Amygdala (tissue), 56 donors: ENCODE measurements around the gene BDP1.
"Not testable (repeated sequence)": the region's sequence is repeated elsewhere in the genome, so short reads cannot be mapped to it uniquely, and the experiment has no call there.

Experiments used
- DNase-seq, 56 donors: peaks; one replicate each; lab custom pipeline; 2025; lab: John Stamatoyannopoulos, UW

Gene BDP1

GRCh38 chr5:71456362-71456743 is 902 bp downstream of the BDP1 start:
- no peak for DNase-seq

GRCh38 chr5:71457106-71457505 is 1.7 kb downstream of the BDP1 start:
- no peak for DNase-seq

DNA sequence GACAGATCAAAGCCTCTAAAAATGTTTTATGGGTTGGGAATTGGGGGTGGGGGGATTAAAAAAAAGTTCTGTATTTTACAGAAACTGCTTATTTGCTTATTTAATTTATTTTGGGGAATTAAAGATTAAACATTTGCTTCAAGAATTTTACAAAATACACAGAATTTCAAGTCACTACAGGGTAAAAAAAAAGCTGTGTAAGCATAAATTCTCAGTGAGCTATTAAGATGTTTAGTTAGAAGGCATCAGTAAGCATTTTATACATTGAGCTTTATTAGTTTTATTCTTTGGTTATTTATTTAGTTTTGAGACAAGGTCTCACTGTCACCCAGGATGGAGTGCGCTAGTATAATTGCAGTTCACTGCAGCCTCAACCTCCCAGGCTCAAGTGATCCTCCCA is 5.2 kb downstream of the BDP1 start:
- no peak for DNase-seq

- no peak for DNase-seq
These were observed 5.9 kb downstream of the BDP1 start for GRCh38 chr5:71461360-71461759.

DNA sequence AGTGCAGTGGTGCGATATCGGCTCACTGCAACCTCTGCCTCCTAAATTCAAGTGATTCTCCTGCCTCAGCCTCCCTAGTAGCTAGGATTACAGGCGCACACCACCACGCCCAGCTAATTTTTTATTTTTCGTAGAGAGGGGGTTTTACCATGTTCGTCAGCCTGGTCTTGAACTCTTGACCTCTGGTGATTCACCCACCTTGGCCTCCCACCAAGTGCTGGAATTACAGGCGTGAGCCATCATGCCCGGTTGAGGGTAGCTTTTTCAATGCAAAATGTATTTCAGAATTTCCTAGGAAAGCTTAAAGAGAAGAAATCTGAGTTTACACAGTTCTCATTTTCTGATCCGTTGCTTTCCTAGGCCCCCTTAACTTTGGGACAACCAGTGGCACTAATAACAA is 15.7 kb downstream of the BDP1 start:
- DNase-seq: no peak

GRCh38 chr5:71475788-71476384 is 20.4 kb downstream of the BDP1 start:
- no peak for DNase-seq

- DNase-seq: no peak
These were observed 26.0 kb downstream of the BDP1 start for GRCh38 chr5:71481441-71481840.

GRCh38 chr5:71482132-71482531 is 26.7 kb downstream of the BDP1 start:
- no peak for DNase-seq

GRCh38 chr5:71483355-71483754 is 27.9 kb downstream of the BDP1 start:
- DNase-seq: no peak

DNA sequence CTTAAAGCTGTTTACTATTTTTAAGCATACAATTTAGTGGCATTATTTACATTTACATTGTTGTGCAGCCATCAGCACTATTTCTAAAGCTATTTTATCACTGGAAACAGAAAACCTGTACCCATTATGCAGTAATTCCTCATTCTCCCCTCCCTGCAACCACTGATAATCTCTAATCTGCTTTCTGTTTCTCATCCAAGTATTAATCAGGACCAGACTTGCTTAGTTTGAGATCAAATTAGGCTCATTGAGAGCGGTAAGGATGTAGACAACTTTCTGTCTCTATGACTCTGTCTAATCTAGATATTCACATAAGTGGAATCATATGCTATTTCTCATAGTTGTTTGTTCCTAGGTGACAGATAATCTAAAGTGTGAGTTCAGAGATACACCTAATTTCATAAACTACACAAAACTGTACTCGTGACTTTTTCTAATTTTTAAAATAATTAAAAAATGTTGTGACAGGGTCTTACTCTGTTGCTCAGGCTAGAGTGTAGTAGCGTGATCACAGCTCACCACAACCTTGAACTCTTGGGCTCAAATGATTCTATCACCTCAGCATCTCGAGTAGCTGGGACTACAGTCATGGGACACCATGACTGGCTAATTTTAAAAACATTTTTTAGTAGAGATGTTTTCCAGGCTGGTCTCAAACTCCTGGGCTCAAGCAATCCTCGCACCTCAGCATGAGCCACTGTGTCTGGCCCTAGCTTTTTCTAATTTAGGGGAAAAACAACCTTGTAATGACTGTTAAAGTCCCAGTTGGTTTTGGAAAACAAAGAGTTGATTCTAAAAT is 37.6 kb downstream of the BDP1 start:
- DNase-seq: no peak

DNA sequence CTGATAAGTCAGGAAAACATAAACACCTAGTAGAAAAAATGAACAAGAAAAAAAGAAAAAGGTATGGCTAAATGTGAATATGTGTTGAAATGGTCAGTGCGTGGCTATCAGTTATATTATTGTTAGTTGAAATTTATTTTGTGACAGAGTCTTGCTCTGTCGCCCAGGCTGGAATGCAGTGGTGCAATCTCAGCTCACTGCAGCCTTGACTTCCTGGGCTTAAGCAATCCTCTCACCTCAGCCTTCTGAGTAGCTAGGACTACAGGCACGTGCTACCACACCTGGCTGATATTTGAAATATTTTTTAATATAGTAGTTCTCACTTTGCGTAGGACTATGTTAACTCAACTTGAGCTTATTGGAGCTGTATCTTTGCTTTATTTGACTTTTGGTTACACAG is 38.8 kb downstream of the BDP1 start:
- DNase-seq: not testable (repeated sequence)

DNA sequence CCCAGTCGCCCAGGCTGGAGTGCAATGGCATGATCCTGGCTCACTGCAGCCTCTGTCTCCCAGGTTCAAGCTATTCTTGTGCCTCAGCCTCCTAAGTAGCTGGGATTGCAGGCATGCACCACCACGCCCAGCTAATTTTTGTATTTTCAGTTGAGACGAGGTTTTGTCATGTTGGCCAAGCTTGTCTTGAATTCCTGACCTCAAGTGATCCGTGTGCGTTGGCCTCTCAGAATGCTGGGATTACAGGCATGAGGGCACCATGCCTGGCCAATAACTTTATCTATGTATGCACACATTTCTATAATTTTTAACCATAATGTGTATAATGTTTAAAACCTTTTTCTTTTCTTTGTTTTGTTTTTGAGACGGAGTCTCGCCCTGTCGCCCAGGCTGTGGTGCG is 43.3 kb downstream of the BDP1 start:
- not testable (repeated sequence) for DNase-seq

DNA sequence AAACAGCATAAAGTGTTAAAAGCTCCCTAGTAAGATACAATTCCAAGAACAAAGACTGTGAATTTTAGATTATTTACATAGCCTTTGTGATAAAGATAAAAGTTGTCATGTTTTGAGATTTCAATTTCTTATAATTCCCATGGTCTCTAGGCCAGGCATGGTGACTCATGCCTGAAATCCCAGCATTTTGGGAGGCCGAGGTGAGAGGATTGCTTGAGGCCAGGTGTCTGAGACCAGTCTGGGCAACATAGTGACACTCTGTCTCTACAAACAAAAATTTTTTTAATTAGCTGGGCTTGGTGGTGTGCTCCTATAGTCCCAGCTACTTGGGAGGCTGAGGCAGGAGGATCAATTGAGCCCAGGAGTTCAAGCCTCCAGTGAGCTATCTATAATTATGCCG is 48.1 kb downstream of the BDP1 start:
- no peak for DNase-seq

- no peak for DNase-seq
These were observed 66.7 kb downstream of the BDP1 start for GRCh38 chr5:71522151-71522550.

DNA sequence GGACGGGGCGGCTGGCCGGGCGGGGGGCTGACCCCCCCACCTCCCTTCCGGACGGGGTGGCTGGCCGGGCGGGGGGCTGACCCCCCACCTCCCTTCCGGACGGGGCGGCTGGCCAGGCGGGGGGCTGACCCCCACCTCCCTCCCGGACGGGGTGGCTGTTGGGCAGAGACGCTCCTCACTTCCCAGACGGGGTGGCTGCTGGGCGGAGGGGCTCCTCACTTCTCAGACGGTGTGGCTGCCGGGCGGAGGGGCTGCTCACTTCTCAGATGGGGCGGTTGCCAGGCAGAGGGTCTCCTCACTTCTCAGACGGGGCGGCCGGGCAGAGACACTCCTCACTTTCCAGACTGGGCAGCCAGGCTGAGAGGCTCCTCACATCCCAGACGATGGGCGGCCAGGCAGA is 70.2 kb downstream of the BDP1 start:
- DNase-seq: not testable (repeated sequence)

- no peak for DNase-seq
These were observed 72.8 kb downstream of the BDP1 start for GRCh38 chr5:71528206-71528605.

GRCh38 chr5:71529682-71530081 is 74.2 kb downstream of the BDP1 start:
- no peak for DNase-seq

DNA sequence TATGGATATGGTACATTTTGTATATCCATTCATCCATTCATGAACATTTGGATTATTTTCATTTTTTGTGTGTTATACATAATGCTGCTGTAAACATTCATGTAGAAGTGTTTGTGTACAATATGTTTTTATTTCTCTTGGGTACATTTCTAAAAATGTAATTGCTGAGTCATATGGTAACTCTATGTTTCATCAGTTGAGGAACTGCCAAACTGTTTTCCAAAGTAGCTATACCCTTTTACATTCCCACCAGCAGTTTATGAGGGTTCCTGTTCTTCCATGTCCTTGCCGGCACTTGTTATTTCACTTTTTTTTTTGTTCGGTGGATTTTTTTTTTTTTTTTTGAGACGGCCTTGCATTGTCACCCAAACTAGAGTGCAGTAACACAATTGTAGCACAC is 77.7 kb downstream of the BDP1 start:
- no peak for DNase-seq

- DNase-seq: no peak
These were observed 78.2 kb downstream of the BDP1 start for GRCh38 chr5:71533615-71534014.

DNA sequence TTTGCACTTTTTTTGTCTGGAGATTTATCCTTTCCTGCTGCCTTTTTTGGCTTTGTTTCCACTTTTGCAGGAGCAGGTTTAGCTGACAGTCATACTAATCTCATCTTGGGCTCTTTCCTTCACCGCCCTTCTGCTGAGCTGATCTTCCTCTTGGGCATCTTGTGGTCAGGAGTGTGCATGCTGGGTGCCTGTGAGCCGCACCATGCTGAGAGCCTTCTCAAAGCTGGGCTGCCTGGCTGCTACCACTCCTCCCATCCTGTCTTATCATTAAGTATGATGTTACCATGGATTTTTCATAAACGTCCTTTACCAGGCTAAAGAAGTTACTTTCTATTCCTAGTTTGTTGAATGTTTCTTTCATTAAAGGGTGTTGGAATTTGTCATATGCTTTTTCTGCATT is 82.2 kb downstream of the BDP1 start:
- DNase-seq: no peak

DNA sequence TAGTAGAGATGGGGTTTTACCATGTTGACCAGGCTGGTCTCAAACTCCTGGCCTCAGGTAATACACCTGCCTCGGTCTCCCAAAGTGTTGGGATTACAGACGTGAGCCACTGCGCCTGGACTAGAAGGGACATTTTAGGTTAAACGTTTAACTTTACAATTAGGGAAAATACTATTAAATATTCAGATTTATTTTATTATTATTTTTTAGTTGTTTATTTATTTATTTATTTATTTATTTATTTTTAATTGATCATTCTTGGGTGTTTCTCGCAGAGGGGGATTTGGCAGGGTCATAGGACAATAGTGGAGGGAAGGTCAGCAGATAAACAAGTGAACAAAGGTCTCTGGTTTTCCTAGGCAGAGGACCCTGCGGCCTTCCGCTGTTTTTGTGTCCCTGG is 95.4 kb downstream of the BDP1 start:
- not testable (repeated sequence) for DNase-seq

DNA sequence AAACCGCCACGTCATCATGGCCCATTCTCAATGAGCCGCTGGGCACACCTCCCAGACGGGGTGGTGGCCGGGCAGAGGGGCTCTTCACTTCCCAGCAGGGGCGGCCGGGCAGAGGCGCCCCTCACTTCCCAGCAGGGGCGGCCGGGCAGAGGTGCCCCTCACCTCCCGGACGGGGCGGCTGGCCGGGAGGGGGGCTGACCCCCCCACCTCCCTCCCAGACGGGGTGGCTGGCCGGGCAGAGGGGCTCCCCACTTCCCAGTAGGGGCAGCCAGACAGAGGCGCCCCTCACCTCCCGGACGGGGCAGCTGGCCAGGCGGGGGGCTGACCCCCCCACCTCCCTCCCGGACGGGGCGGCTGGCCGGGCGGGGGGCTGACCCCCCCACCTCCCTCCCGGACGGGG is 96.1 kb downstream of the BDP1 start:
- DNase-seq: not testable (repeated sequence)
